ENCODE results near the gene TEX50.
"Not testable (repeated sequence)": the region's sequence is repeated elsewhere in the genome, so short reads cannot be mapped to it uniquely, and the experiment has no call there.

The TEX50 gene

DNA sequence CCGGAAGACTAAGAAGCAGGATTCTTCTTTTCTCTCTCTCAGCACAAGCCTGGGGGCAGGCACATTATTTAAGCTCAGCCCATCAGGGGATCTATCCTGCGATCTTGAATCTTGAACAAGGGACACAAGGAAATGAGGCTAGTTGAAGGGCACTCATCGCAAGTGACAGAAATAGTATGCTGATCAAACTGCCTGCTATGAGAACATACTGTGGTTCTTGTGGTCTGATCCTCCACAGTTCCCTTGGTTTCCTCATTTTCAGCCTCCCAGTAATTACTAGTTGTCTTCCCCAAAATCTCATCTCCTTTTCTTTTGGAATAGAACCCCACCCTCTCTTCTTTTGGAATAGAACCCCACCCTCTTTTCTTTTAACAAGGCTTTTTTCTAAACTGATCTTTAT lies 28.0 kb downstream of the TEX50 start:
- no peak for DNase-seq

DNA sequence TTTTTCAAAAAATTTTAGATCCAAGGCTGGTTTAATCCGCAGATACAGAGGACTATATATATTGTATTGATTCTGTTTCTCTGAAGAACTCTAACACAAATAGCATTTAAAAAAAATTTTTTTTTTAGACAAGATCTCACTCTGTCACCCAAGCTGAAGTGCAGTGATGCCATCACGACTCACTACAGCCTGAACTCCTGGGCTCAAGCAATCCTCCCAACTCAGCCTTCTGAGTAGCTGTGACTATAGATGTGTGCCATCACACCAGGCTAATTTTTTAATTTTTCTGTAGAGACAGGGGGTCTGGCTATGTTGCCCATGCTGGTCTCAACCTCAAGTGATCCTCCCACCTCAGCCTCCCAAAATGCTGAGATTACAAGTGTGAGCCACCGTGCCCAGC lies 31.5 kb downstream of the TEX50 start:
- DNase-seq: no peak

- DNase-seq: no peak
Observed at GRCh38 chr1:173669491-173669941, 34.4 kb downstream of the TEX50 start, which contains the start of gene ANKRD45. Gene ANKRD45 (minus strand): TSS chr1:173669851. CDS start chr1:173659418, 10,433 bp downstream.

DNA sequence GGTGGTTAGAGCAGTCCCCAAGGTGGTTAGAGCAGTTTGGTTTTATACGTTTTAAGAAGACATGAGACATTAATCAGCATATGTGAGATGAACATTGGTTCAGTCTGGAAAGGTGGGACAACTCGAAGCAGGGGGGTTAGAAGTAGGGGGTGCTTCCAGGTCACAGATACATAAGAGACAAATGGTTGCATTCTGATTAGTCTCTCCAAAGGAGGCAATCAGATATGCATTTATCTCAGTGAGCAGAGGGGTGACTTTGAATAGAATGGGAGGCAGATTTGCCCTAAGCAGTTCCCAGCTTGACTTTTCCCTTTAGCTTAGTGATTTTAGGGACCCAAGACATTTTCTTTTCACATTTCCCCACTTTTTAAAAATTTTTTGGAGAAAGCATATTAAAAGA lies 39.4 kb downstream of the TEX50 start:
- DNase-seq: not testable (repeated sequence)

DNA sequence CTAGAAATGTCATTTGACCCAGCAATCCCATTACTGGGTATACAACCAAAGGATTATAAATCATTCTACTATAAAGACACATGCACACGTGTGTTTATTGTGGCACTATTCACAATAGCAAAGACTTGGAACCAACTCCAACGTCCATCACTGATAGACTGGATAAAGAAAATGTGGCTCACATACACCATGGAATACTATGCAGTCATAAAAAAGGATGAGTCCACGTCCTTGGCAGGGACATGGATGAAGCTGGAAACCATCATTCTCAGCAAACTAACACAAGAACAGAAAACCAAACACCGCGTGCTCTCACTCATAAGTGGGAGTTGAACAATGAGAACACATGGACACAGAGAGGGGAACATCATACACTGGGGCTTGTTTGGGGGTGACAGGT lies 45.0 kb downstream of the TEX50 start:
- not testable (repeated sequence) for DNase-seq

GRCh38 chr1:173682184-173682583 lies 47.0 kb downstream of the TEX50 start:
- no peak for DNase-seq

DNA sequence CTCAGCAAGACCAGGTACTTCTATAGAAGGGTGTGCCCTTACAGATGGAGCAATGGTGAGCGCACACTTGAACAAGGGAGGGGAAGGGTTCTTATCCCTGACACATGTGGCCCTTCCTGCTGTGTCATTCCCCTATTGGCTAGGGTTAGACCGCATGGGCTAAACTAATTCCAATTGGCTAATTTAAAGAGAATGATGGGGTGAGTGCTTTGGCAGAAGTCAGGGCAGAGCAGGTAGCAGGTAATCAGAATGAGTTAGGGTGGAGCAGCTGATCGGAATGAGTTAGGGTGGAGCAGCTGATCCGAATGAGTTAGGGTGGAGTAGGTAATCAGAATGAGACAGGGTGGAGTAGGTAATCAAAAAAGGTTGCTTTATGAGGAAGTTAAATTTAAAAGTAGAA lies 48.7 kb downstream of the TEX50 start:
- not testable (repeated sequence) for DNase-seq

- not testable (repeated sequence) for DNase-seq
Observed at GRCh38 chr1:173685121-173685520, 50.0 kb downstream of the TEX50 start.
